ENCODE results near the gene NPAS2.

GRCh38 chr2:100793220-100793619 is 26.7 kb upstream of the NPAS2 start:
- TF ChIP-seq USF1 (IDR thresholded peaks at IDR 0.05; ENCODE audit: borderline replicate concordance, low read depth), result no peak
- TF ChIP-seq MXI1 (IDR thresholded peaks at IDR 0.05; ENCODE audit: low read depth, low read length), result no peak
- no peak for TF ChIP-seq CTCF (IDR thresholded peaks at IDR 0.05)

Measured in SK-N-SH (cell line).